ENCODE results near the gene IGFBP1.

IGFBP1 gene

GRCh38 chr7:45894665-45895062 is 6.4 kb downstream of the IGFBP1 start:
- Histone ChIP-seq H3K27ac (ENCODE audit: extremely low read depth, low read depth, low read length) (no peak overlapping the region), H3K4me3 (ENCODE audit: low read depth, low read length) (no peak overlapping the region), H3K4me1 (ENCODE audit: control insufficient read depth, insufficient read depth, low read length) (no peaks in the 10 kb centered on the region), H3K9me3 (ENCODE audit: control insufficient read depth, insufficient read depth, low read depth, low read length) (no peaks in the 10 kb centered on the region), H3K36me3 (ENCODE audit: control insufficient read depth in 2 of 2, insufficient read depth in 1 of 2, low read length in 2 of 2) (no peaks in the 10 kb centered on the region)
- CTCF ChIA-PET, result interaction anchor here (0.5 to 1.0 kb wide), 2 partner anchors 26 to 265 kb away, joined by 3 read pairs; partner anchors contain the start of gene IGFBP3
- no peak for TF ChIP-seq MZF1 (tag by site-specific recombination; IDR thresholded peaks at IDR 0.05; ENCODE audit: borderline replicate concordance)
- no peak for TF ChIP-seq ZNF121 (tag by site-specific recombination; IDR thresholded peaks at IDR 0.05)
- TF ChIP-seq ZNF138 (tag by site-specific recombination; IDR thresholded peaks at IDR 0.05; ENCODE audit: borderline replicate concordance), result no peak
- TF ChIP-seq ZSCAN23 (tag by site-specific recombination; IDR thresholded peaks at IDR 0.05), result no peak
- TF ChIP-seq ZBTB11 (tag by site-specific recombination; conservative IDR thresholded peaks at IDR 0.05; ENCODE audit: low read depth), result no peak
- TF ChIP-seq, protein P1, sequence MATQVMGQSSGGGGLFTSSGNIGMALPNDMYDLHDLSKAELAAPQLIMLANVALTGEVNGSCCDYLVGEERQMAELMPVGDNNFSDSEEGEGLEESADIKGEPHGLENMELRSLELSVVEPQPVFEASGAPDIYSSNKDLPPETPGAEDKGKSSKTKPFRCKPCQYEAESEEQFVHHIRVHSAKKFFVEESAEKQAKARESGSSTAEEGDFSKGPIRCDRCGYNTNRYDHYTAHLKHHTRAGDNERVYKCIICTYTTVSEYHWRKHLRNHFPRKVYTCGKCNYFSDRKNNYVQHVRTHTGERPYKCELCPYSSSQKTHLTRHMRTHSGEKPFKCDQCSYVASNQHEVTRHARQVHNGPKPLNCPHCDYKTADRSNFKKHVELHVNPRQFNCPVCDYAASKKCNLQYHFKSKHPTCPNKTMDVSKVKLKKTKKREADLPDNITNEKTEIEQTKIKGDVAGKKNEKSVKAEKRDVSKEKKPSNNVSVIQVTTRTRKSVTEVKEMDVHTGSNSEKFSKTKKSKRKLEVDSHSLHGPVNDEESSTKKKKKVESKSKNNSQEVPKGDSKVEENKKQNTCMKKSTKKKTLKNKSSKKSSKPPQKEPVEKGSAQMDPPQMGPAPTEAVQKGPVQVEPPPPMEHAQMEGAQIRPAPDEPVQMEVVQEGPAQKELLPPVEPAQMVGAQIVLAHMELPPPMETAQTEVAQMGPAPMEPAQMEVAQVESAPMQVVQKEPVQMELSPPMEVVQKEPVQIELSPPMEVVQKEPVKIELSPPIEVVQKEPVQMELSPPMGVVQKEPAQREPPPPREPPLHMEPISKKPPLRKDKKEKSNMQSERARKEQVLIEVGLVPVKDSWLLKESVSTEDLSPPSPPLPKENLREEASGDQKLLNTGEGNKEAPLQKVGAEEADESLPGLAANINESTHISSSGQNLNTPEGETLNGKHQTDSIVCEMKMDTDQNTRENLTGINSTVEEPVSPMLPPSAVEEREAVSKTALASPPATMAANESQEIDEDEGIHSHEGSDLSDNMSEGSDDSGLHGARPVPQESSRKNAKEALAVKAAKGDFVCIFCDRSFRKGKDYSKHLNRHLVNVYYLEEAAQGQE (tag by site-specific recombination; IDR thresholded peaks at IDR 0.05), result no peak
- TF ChIP-seq ZNF777 (tag by site-specific recombination; IDR thresholded peaks at IDR 0.05; ENCODE audit: borderline replicate concordance), result no peak
- TF ChIP-seq ZXDB (tag by site-specific recombination; IDR thresholded peaks at IDR 0.05), result no peak
- no peak for TF ChIP-seq ZNF37A (tag by site-specific recombination; IDR thresholded peaks at IDR 0.05)
- POLR2A ChIA-PET, result no interaction called here

DNA sequence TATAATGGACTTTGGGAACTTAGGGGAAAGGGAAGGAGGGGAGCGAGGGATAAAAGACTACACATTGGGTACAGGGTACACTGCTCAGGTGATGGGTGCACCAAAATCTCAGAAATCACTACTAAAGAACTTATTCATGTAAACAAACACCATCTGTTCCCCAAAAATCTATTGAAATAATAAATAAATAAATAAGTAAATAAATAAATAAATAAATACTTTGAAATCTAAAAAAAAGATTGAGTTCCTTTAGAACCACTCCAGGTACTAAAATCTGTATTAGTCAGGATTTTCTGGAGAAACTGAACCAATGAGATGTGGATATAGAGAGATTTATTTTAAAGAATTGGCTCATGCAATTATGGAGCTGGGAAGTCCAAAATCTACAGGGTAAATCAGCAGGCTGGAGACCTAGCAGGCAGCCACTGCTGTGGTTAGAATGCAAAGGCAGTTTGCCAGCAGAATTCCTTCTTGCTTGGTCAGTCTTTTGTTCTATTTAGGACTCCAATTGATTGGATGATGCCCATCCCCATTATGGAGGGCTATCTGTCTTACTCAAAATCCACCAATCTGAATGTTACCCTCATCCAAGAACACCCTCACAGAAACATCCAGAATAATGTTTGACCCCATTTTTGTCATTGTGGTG is 8.9 kb downstream of the IGFBP1 start:
- CTCF ChIA-PET, result no interaction called here

DNA sequence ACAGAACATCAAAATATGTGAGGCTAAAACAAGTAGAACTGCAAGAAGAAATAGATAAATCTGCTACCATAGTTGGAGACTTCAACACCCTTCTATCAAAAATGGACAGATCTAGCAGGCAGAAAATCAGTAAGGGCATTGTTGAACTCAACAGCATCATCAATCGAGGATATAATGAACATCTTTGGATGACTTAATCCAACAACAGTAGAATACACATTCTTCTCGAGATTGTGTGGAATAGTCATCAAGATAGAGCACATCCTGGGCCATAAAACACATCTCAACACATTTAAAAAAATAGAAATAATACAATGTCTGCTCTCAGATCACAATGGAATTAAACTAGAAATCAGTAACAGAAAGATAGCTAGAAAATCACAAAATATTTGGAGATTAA is 9.9 kb downstream of the IGFBP1 start:
- Histone ChIP-seq H3K36me3 (ENCODE audit: control insufficient read depth in 2 of 2, insufficient read depth in 1 of 2, low read length in 2 of 2) (no peaks in the 10 kb centered on the region), H3K27ac (ENCODE audit: extremely low read depth, low read depth, low read length) (no peak overlapping the region), H3K9me3 (ENCODE audit: control insufficient read depth, insufficient read depth, low read depth, low read length) (no peaks in the 10 kb centered on the region), H3K4me1 (ENCODE audit: control insufficient read depth, insufficient read depth, low read length) (no peaks in the 10 kb centered on the region), H3K4me3 (ENCODE audit: low read depth, low read length) (no peak overlapping the region)
- POLR2A ChIA-PET, result interaction anchor here (0.5 kb wide), 1 partner anchor 1075 kb away, joined by 3 read pairs; no protein-coding TSS in a partner anchor
- CTCF ChIA-PET, result interaction anchor here (0.7 to 1.0 kb wide), 2 partner anchors 19 to 41 kb away, joined by 3 read pairs; no protein-coding TSS in a partner anchor
- TF ChIP-seq, protein P2, sequence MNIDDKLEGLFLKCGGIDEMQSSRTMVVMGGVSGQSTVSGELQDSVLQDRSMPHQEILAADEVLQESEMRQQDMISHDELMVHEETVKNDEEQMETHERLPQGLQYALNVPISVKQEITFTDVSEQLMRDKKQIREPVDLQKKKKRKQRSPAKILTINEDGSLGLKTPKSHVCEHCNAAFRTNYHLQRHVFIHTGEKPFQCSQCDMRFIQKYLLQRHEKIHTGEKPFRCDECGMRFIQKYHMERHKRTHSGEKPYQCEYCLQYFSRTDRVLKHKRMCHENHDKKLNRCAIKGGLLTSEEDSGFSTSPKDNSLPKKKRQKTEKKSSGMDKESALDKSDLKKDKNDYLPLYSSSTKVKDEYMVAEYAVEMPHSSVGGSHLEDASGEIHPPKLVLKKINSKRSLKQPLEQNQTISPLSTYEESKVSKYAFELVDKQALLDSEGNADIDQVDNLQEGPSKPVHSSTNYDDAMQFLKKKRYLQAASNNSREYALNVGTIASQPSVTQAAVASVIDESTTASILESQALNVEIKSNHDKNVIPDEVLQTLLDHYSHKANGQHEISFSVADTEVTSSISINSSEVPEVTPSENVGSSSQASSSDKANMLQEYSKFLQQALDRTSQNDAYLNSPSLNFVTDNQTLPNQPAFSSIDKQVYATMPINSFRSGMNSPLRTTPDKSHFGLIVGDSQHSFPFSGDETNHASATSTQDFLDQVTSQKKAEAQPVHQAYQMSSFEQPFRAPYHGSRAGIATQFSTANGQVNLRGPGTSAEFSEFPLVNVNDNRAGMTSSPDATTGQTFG (tag by site-specific recombination; IDR thresholded peaks at IDR 0.05; ENCODE audit: borderline replicate concordance), result no peak
- TF ChIP-seq YY2 (tag by site-specific recombination; IDR thresholded peaks at IDR 0.05) (no peak), ZNF510 (tag by site-specific recombination; IDR thresholded peaks at IDR 0.05; ENCODE audit: insufficient replicate concordance) (no peak), ZNF138 (tag by site-specific recombination; IDR thresholded peaks at IDR 0.05; ENCODE audit: borderline replicate concordance) (no peak), ZFP69B (tag by site-specific recombination; IDR thresholded peaks at IDR 0.05) (no peak), ZNF140 (tag by site-specific recombination; IDR thresholded peaks at IDR 0.05) (no peak), ZNF521 (tag by site-specific recombination; IDR thresholded peaks at IDR 0.05) (no peak), ZNF133 (tag by site-specific recombination; IDR thresholded peaks at IDR 0.05) (no peak)
- TF ChIP-seq, protein P3, sequence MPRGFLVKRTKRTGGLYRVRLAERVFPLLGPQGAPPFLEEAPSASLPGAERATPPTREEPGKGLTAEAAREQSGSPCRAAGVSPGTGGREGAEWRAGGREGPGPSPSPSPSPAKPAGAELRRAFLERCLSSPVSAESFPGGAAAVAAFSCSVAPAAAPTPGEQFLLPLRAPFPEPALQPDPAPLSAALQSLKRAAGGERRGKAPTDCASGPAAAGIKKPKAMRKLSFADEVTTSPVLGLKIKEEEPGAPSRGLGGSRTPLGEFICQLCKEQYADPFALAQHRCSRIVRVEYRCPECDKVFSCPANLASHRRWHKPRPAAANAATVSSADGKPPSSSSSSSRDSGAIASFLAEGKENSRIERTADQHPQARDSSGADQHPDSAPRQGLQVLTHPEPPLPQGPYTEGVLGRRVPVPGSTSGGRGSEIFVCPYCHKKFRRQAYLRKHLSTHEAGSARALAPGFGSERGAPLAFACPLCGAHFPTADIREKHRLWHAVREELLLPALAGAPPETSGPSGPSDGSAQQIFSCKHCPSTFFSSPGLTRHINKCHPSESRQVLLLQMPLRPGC (tag by site-specific recombination; IDR thresholded peaks at IDR 0.05), result no peak

More for the DNA sequence above, 8.9 kb downstream of the IGFBP1 start:
- Histone ChIP-seq H3K4me1 (ENCODE audit: control insufficient read depth, insufficient read depth, low read length) (no peaks in the 10 kb centered on the region), H3K4me3 (ENCODE audit: low read depth, low read length) (no peak overlapping the region), H3K9me3 (ENCODE audit: control insufficient read depth, insufficient read depth, low read depth, low read length) (no peaks in the 10 kb centered on the region), H3K27ac (ENCODE audit: extremely low read depth, low read depth, low read length) (no peak overlapping the region), H3K36me3 (ENCODE audit: control insufficient read depth in 2 of 2, insufficient read depth in 1 of 2, low read length in 2 of 2) (no peaks in the 10 kb centered on the region)
- POLR2A ChIA-PET, result no interaction called here
- TF ChIP-seq ZNF555 (tag by site-specific recombination; conservative IDR thresholded peaks at IDR 0.05), result 0 out of 2 replicates have a peak, but pooled peaks have one; percentile 17
- no peak for TF ChIP-seq YY2 (tag by site-specific recombination; IDR thresholded peaks at IDR 0.05)
- TF ChIP-seq ZNF16 (tag by site-specific recombination; IDR thresholded peaks at IDR 0.05; ENCODE audit: low read depth), result no peak
- no peak for TF ChIP-seq ZBTB17 (tag by site-specific recombination; IDR thresholded peaks at IDR 0.05)
- 0 out of 2 replicates have a peak, but pooled peaks have one; percentile 54 for TF ChIP-seq ZNF394 (tag by site-specific recombination; IDR thresholded peaks at IDR 0.05; ENCODE audit: borderline replicate concordance)
- TF ChIP-seq ZNF426 (tag by site-specific recombination; IDR thresholded peaks at IDR 0.05), result peak; percentile 35
- no peak for TF ChIP-seq MYNN (tag by site-specific recombination; IDR thresholded peaks at IDR 0.05; ENCODE audit: borderline replicate concordance)
- no peak for TF ChIP-seq ZNF585B (tag by site-specific recombination; IDR thresholded peaks at IDR 0.05)

All from HEK293 (cell line).